Large intestine (tissue), 1 donor: Measurements from ENCODE around the gene PAN3. TPM values are rescaled to one million over a fixed set of nuclear protein-coding genes. Genes with fewer than 3 reads are reported as not detected.

Experiments used
- polyA plus RNA-seq: library from polyadenylated mRNA; unstranded; fragments of 120-200 nt; gene quantifications from one replicate; pipeline ENCODE4 v1.2.1, GENCODE V29; 2013

PAN3 gene
- polyA plus RNA-seq, 1 donor = 37.1 TPM

Other genes starting within 250 kb of the PAN3 start
- gene PDX1, start 218.5 kb upstream of the PAN3 start, polyA plus RNA-seq = 20.0 TPM
- 132 TPM for gene CDX2, start 169.2 kb upstream of the PAN3 start, polyA plus RNA-seq
- gene URAD, start 149.9 kb upstream of the PAN3 start, polyA plus RNA-seq = 47.1 TPM
- 1.1 TPM for gene FLT3, start 38.0 kb upstream of the PAN3 start, polyA plus RNA-seq